GM08714 (cell line): Measurements from ENCODE around the gene NOBOX.
"Not testable (repeated sequence)": the region's sequence is repeated elsewhere in the genome, so short reads cannot be mapped to it uniquely, and the experiment has no call there.

Source experiments
- H3K4me3 ChIP-seq: fragments of 200-500 bp; sonication (Bioruptor generic); 2 replicates; pipeline ENCODE4 v1.5.1; 2014; ENCODE audit warnings: mild to moderate bottlenecking, low read length, inconsistent platforms
- ZNF274 ChIP-seq: IDR thresholded peaks from 2 replicates; pipeline ENCODE4 v1.6.1; 2012; ENCODE audit warnings: mild to moderate bottlenecking, low read depth, low read length

Gene NOBOX

GRCh38 chr7:144403102-144403501, 391 bp downstream of the NOBOX start:
- H3K4me3 ChIP-seq = no peak overlapping the region
- no peak for TF ChIP-seq ZNF274

GRCh38 chr7:144401490-144401889, 2.0 kb downstream of the NOBOX start:
- TF ChIP-seq ZNF274 = no peak

GRCh38 chr7:144399946-144400345, 3.5 kb downstream of the NOBOX start:
- no peak overlapping the region for H3K4me3 ChIP-seq
- TF ChIP-seq ZNF274 = no peak

More at GRCh38 chr7:144401490-144401889, 2.0 kb downstream of the NOBOX start:
- H3K4me3 ChIP-seq = no peak overlapping the region

- H3K4me3 ChIP-seq = no peak overlapping the region
Observed at GRCh38 chr7:144398911-144399310, 4.6 kb downstream of the NOBOX start.

DNA sequence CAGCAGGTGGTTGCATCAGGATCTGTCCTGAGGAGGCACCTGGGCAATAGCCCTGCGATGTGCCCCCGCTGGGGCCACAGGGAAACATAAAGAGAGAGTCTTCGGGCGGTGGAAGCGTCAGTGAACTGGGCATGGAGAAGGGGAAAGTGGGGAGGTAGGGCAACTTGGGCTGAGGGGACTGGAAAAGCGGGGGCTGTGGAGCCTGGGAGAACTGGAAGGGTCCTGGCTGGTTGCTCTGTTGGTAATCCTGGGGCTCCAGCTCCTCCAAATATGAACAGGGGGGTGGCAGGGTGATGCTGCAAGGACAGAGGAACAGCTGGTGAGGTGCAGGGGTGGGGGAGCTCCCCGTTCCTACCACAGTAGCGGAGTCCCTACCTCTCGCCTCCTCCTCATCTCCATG, 5.2 kb downstream of the NOBOX start:
- no peak overlapping the region for H3K4me3 ChIP-seq
- TF ChIP-seq ZNF274 = no peak

More at GRCh38 chr7:144398911-144399310, 4.6 kb downstream of the NOBOX start:
- TF ChIP-seq ZNF274 = no peak

DNA sequence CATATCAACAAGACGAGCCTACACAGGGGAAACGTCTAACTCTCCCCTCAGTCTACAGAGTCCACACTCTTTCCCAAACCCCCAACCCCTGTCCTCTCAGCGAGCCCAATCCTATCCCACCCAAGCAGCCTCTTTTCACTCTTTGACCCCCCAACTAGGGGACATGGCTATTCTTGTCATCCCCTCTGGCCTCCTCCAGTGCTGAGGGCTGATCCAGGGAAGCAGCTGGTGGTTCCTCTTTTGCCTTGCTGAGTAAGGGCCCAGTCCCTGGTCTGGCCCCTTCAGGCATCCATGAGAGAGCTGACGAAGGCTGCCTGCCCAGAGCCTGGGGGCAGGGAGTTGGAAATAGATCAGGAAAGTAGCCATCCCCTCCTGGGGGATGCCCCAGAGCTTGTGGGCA, 6.4 kb downstream of the NOBOX start:
- no peak overlapping the region for H3K4me3 ChIP-seq
- TF ChIP-seq ZNF274 = no peak

GRCh38 chr7:144391823-144392255, 11.7 kb downstream of the NOBOX start:
- TF ChIP-seq ZNF274 = no peak
- no peak overlapping the region for H3K4me3 ChIP-seq

GRCh38 chr7:144391014-144391413, 12.5 kb downstream of the NOBOX start:
- no peak for TF ChIP-seq ZNF274
- H3K4me3 ChIP-seq = no peak overlapping the region

DNA sequence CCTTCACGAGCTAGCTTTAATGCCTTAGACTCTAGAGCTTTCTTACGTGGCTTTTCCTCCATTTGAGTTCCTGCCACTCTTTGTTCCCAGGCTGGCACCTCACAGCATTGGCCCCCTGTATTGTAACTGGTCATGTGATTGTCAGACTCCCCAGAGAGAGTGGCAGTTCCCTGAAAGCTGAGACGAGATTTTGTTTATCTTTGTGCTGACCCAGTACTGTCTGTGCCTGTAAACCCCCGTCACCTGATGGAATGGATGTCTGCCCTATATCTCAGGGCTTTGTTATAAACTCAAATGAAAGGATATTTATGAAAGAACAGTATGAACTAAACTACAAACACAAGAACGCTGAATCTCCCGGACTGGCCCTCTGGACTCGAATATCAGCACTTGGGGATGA, 13.0 kb downstream of the NOBOX start:
- no peak for TF ChIP-seq ZNF274
- no peak overlapping the region for H3K4me3 ChIP-seq

GRCh38 chr7:144388950-144389349, 14.5 kb downstream of the NOBOX start:
- no peak for TF ChIP-seq ZNF274
- no peak overlapping the region for H3K4me3 ChIP-seq

DNA sequence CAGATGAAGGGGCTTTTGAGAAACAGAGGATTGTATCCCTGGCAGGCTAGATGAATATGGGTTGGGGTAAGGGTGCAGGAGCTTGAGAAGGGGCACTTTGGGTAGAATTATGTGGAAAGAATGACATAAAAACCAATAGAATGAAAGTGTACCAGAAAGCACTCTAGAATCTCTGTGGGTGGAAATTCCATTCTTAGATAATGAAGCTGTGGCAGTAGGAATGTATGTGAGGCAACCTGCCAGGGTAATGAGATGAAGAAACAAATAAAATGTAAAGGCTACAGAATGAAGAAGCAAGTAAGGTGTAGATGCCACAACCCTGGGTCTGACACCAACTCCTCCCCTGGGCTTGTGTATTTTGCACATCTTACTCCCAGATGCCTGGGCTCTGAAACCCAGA, 16.8 kb downstream of the NOBOX start:
- H3K4me3 ChIP-seq = no peak overlapping the region
- TF ChIP-seq ZNF274 = no peak

GRCh38 chr7:144384555-144385245, 18.8 kb downstream of the NOBOX start:
- TF ChIP-seq ZNF274 = no peak
- H3K4me3 ChIP-seq = no peak overlapping the region

GRCh38 chr7:144384071-144384470, 19.4 kb downstream of the NOBOX start:
- TF ChIP-seq ZNF274 = no peak
- H3K4me3 ChIP-seq = no peak overlapping the region

- H3K4me3 ChIP-seq = no peak overlapping the region
Observed at GRCh38 chr7:144379776-144380384, 23.6 kb downstream of the NOBOX start.

GRCh38 chr7:144378651-144379050, 24.8 kb downstream of the NOBOX start:
- no peak overlapping the region for H3K4me3 ChIP-seq
- TF ChIP-seq ZNF274 = no peak

More at GRCh38 chr7:144379776-144380384, 23.6 kb downstream of the NOBOX start:
- no peak for TF ChIP-seq ZNF274

DNA sequence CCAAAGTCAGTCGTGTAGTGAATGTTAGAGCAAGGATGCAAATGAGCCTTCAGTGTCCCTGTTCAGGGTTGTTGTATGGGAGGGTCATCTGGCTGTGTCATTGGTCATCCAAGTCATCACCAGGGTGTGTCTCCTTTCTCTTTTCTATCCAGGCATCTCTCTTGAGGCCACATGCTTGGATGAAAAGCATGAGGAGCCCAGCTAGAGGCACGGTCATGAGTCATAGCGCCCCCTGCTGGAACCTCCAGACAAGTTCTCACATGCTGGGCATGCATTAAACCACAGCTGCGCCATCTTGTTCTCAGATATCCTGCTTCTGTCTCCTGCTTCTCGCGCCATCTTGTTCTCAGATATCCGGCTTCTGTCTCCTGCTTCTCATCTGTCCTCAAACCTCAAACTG, 34.3 kb downstream of the NOBOX start:
- not testable (repeated sequence) for H3K4me3 ChIP-seq

DNA sequence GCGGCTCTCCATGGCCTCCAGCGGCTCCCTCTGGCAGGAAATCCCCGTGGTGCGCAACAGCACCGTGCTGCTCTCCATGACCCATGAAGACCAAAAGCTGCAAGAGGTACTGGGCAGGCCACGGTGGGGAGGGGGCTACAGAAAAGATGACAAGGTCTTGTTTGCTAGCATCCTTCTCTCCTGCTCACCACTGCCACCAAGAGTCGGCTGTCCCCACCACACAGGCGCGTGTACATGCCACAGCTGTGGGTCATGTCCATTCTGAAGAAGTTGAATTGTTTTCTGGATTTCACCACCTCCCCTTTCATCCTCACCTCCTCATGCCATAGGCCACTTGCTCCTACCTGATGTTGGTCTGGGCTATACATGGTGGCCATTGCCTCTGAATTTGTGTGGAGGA, 36.2 kb downstream of the NOBOX start:
- H3K4me3 ChIP-seq = not testable (repeated sequence)

DNA sequence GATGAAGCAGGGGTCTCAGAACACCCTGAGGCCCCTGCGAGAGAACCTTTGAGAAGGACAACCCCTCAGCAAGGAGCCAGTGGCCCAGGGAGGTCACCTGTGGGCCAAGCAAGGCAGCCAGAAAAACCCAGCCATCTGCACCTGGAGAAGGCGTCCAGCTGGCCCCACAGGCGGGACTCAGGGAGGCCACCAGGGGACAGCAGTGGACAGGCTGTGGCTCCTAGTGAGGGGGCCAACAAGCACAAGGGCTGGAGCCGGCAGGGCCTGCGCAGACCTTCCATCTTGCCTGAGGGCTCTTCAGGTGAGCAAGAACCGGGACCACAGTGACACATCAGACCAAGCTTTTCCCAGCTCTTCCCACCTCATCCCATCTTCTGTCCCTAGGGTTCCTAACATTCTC, 38.0 kb downstream of the NOBOX start:
- not testable (repeated sequence) for H3K4me3 ChIP-seq

DNA sequence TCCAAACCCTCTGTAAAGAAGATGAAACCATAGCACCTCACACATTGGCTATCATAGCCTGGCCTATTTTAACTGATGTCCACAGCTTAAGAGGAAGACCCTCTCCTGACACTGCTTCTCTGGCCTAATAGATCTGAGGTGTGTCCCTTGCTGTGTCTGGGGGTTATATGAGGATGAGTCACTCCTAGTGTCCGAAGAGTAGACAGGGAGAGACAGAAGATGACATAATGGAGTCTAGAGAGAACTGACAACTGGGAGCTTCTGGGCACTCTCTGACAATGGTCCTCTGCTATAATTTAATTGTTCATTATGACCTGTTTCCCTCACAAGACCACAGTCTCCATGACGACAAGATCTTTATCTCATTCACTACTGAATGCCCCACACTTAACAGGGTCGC, 41.4 kb downstream of the NOBOX start:
- not testable (repeated sequence) for H3K4me3 ChIP-seq

DNA sequence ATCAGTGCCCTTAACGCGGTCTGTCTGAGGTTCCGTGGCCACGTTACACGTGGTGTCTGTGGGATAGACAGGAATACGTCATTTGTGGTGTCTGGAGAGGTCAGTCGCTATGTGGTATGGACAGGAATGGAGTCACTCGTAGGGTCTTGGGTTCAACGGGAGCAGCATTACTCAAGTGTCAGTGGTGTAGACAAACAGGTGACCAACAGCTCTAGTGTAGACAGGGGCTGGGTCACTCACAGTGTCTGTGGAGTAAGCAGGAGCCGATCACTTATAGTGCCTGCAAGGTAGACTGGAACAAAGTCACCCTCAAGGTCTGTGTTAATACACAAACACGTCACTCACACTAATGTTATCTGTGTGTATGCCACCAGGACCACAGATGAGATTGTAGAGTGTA, 46.6 kb downstream of the NOBOX start:
- H3K4me3 ChIP-seq = not testable (repeated sequence)

GRCh38 chr7:144356185-144356584, 47.3 kb downstream of the NOBOX start:
- not testable (repeated sequence) for H3K4me3 ChIP-seq
